ENCODE results near the gene ZBTB20. TPM values are rescaled to one million over a fixed set of nuclear protein-coding genes. Genes with fewer than 3 reads are reported as not detected.

ZBTB20 gene
- total RNA-seq, 1 experiment from 2014 or later = 11.0 TPM

DNA sequence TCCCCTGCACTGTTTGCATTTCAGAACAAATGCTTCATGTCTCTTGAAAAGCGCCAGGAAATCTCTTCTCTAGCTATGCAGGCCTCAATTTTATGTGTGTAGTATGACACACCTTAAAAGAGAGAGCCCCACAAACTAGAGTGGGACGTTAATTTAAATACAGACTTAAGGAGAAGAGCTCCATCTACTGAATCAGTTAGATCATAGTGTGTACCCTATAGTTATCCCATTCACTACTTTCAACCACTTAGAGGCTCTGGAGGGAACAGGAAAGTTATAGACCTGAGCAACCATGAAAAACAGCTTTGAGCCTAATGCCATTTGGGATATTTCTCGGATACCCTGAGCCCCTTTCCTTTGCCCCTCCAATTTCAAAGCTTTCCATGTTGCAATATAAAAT, 699.5 kb downstream of the ZBTB20 start:
- DNase-seq (ENCODE audit: low spot score) = no peak

DNA sequence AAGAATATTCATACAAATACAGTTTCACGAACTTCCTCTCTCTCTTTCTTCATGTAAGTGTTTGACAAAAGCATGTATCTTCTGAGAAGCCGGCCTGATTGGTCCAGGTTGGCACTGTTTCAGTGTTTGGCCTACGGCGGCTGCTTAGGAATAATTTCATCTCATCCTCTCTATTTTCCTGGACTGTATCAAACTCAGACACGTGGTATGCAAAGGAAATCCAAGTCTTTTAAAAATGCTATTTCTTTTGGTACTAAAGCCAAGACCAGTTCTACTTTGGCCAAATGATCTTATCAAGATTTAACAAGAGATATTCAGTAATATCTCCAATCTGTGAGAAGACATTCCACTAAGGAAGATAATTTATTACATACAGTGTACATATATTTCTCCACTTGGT, 700.5 kb downstream of the ZBTB20 start:
- DNase-seq (ENCODE audit: low spot score) = no peak

DNA sequence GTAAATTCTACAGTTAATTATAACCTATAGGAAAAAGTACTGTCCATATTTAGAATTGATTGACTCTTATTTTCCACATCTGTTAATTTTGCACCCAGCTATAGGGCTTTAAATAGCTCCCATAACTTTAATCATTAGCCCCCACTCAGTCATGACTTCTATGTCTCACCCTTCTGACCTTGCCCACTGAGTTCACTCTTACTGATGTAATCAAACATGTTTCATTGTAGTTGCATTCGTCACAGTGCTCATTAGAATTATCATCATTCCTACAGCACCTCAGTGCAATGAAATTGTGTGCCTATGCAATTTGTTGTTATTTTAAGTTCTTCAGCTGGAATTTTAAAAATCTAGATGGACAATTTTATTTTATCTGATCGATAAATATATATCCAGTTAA, 701.9 kb downstream of the ZBTB20 start:
- DNase-seq (ENCODE audit: low spot score) = no peak

DNA sequence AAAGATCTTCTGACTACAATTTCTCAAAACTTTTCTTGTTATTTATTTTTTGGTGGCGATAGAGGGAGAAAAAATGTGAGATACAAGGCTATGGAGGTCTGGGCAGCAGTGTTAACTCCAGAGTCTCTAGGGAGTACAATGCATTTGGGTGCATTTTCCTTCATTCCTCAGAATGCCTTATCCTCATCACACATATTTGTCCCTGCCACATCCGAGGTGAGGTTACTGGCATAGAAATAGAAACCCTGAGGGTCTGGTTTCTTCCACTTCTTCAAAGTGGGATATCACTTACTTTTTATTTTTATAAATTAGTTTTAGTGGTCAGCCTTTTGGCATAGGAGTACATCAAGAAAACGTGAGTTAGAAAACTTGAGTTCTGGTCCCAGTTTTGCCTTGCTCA, 702.9 kb downstream of the ZBTB20 start:
- DNase-seq (ENCODE audit: low spot score) = no peak

DNA sequence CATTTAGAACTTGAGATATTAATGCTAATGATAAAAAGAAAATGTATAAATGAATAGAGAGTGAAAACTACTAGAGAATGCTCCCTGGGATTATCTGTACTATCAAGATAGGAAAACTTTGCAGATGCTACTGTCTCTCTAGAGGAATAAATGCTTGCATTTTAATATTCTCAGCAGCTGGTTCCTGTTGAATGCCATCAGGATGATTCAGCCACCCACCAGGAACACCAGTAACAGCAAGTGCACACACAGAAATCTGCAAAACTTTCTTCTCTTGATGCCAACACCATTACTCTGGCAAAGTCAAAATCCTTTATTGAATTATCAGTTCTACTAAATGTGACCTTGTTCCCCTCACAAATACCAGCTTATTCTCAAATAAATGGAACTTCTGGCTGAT, 704.8 kb downstream of the ZBTB20 start:
- no peak for DNase-seq (ENCODE audit: low spot score)

DNA sequence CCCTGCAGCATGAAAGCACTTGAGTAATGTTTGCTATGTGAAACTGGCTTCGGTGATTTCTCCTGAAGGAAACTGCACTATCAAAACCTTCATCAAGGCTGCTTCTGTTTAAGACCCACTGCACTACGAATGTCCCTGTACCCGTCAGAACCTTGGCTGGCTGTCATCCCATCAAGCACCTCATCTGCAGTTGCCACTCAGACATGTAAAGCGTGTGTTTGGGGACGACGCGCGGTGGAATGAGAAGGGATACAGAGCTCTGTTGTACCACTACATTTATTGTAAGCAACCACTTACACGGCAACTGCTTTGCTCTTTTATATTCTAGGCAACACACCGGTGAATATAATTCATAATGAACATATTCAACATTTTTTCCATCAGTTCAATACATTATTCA, 705.7 kb downstream of the ZBTB20 start:
- DNase-seq (ENCODE audit: low spot score) = no peak

DNA sequence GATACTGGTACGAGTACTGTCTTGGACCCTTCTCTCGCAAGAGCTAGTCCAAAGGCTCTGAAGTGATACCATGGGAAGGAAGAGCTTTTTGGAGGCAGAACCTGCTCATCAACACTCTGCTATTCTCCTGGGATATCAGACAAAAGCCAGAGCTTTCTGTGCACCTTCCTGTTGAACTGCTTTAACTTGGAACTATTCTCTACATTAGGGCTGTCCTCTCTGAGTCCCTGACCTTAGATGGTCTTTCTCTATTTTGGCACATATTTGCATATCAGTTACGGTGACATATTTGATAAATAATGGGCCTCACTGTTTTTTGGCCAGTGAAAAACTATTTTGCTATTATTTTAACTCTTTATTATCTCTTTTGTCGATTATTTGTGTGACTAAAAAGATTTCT, 706.4 kb downstream of the ZBTB20 start:
- DNase-seq (ENCODE audit: low spot score) = no peak

DNA sequence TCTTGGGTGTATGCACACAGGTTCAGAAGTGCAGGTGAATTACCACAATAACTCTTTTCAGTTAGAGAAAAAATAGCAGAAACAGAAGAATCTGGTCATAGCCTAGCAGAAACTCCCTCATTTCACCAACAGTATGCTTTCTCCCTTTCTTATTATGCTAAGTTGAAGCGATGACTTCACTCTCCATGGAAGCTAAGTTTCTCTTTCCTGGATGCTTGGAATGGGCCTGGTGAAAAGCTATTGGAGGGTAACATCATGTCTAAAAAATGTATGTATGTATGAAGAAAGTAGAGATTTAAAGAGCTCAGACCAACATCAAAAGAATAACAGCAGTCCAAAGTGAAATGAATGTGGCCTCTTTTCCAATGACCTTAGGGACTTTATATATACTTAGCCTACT, 707.8 kb downstream of the ZBTB20 start:
- no peak for DNase-seq (ENCODE audit: low spot score)

DNA sequence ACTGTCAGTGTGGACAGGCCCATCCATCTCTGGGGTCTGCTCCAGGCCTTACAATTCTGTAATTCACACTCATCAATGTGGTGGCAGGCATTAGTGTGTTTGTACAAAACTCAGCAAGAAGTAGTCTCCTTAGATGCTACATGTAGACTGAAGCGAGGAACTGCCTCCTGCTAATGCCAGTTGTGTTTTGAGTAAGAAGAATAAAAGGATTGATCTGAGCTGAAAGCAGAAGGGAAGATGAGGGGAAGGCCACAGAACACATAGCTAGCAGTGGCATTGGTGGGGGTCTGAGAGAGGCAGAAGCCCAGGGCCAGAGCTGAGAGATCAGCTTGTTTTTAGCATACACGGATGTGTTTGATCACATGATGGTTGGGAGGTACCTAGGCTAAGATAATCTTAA, 709.2 kb downstream of the ZBTB20 start:
- DNase-seq (ENCODE audit: low spot score) = no peak

DNA sequence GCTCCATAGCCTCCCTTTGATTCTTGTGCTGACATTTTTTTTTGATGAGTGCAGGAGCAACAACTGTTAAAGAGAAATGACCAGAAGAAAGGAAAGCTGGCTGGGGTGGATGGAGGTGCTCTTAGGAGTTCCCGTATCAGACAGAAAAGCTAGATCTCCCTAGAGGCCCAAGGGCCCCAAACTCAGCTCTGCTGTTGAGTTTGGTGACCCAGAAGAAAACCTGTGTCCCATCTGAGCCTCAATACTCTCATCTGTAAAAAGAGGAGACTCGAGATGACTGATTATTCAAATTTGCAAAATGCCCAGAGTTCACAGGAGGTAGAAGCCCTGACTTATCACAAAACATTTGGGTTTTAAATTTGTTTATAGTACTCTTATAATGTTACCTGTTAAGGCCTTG, 710.9 kb downstream of the ZBTB20 start:
- no peak for DNase-seq (ENCODE audit: low spot score)

DNA sequence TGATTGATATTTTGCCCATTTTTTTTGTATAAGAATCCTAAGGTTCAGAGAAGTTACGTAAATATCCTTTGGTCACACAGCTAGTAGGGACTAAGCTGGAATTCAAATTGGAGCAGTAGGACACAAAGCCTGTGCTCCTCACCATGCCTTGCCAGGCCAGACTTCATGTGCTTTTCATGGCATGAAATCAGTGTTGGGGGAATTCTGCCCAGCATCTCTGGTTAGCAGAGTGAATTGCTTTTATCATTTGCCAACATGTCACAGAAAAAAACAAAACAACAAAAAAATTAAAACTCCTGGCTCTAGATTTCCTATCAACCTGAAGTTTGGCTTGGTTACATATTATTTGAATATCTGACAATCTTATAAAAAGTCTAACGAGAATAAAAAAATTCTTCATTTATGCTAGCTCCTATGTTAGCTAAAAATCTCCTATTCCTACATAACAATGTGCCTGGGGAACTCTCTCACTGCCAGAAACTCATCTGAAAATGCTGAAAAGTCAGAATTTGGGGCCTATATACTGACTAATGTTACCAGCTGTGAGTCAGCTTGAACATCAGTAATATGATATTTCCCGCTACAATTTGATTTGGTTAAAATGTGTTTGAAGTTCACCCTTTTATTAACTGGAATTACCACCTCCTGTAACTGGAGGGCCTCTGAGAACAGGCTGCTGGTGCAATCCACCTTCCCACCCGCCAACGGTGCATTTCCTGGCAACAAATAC, 711.5 kb downstream of the ZBTB20 start:
- no peak for DNase-seq (ENCODE audit: low spot score)

DNA sequence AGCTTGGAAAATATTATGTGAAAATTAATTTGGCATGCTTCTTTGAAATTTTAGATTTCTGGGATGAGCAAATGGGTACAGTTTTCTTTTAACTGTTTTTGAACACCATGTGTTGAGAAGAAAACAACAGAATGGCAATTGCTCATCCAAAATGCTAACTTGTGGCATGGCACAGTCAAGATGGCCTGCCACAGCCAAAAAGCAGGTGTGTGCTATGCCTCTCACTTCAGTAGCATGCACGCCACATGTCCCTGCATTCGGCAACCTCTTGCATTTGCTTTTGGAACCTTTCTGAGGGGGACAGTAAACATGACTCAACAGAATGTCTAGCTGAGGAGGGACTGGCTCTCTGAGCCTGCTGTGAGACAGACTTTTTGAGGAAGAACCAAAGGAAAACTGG, 714.8 kb downstream of the ZBTB20 start:
- no peak for DNase-seq (ENCODE audit: low spot score)

DNA sequence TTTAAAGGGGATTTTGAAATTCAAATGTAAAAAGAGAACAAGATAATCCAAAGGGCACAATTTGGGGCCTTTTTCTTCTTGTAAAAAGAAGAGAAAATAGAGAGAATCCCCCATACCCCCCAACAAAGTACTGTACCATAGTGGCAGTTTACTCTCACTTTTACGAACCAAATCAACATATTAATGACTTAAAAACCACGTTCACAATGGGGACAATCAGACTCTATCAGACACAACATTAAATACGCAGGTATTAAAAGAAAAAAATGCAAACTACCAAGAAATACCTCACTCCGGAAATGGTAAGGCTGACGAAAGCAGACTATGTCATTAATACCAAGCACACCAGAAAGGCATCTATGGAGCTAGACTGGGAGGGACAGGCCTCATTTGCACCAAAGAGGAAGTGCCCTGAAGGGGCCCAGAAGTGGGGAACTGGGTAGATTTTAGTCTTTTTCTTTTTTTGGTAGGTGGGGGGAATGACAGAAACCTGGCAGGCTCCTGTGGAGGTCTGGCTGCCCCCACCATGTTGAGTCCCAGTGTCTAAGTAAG, 719.0 kb downstream of the ZBTB20 start:
- DNase-seq (ENCODE audit: low spot score) = no peak

DNA sequence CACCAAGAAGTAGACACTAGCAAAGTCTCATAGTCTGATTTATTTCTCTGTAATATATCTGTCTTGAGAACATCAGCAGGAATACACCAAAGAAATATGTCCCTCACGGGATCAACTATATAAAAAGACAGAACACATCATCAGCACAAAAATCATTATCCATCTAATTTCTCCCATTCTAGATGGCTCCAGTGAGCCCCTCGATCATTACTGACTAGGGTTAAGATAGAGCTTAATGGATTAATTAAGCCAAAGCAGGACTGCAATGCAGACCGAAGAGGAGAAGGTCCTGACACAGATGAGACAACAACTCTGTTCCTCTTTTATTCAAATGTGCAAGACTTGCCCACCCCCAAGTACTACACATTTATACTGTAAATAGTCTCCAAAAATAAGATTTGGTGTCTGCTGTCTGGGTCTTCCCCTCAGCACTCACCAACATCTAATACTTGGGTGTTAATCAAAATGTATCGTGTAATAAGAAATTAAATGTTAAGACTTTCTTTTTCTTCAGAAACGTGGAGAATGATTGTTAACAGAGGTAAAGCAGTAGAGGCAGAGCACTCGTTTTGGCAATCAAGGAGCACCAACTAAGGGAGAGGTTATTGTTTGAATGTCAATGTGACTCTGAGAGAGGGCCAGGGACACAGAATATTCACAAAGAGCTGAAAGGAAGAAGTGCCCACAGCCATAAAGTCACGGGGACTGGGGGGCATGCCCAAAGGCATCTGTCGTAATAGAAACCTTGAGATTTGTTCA, 719.6 kb downstream of the ZBTB20 start:
- no peak for DNase-seq (ENCODE audit: low spot score)

DNA sequence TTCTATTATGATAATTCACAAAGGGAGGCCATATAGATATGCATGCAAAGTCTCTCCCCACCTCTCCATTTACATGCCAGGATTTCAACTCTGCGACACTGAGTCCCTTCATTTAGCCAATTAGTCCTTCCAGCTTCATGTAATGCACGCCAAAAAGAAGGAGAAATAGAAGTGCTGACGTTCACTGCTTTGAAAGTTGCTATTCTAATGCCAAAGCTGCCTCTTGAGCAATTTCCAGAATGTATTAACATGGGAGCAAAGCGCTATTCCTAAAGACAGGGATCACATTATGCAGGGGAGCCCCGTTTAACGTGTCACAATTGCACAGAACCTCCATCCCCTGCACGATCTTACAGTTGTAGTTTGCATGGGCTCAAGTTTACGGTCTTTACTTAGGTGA, 722.8 kb downstream of the ZBTB20 start:
- no peak for DNase-seq (ENCODE audit: low spot score)

DNA sequence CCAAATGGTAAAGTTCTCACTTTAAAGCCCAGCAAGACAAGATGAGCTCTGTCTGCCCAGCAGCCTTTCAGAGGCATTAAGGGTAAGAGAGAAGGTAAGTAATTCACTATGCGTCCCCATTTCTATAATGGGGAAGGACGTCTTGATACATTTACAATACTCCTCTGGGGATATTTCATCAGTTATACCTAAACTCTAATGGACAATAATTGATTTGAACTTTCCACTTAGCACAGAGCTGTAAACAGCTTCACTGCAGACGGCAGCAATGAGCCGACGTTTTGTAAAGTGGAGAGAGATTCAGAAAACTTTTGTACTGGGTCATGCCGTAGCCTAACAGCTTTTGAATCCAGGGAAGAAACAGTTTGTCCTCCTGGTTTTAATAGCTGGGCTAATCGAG, 725.9 kb downstream of the ZBTB20 start:
- no peak for DNase-seq (ENCODE audit: low spot score)

DNA sequence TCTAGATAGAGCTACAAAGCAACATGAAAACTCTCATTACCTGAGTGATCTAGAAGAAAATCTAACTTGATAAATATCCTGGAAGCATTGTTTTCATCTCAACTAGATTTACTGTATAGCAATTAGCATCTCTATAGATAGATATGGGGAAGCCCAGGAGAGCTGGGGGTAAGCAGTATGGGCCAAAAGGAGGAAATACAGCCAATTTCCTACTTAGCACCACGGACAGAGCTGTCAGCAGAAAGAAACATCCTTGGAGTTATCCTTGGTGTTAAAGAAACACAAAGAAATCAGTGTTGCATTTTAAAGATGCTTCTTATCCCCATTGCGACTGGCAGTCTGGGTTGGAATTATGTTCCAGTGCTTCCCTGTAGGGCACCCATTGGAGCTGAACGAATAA, 727.0 kb downstream of the ZBTB20 start:
- no peak for DNase-seq (ENCODE audit: low spot score)

DNA sequence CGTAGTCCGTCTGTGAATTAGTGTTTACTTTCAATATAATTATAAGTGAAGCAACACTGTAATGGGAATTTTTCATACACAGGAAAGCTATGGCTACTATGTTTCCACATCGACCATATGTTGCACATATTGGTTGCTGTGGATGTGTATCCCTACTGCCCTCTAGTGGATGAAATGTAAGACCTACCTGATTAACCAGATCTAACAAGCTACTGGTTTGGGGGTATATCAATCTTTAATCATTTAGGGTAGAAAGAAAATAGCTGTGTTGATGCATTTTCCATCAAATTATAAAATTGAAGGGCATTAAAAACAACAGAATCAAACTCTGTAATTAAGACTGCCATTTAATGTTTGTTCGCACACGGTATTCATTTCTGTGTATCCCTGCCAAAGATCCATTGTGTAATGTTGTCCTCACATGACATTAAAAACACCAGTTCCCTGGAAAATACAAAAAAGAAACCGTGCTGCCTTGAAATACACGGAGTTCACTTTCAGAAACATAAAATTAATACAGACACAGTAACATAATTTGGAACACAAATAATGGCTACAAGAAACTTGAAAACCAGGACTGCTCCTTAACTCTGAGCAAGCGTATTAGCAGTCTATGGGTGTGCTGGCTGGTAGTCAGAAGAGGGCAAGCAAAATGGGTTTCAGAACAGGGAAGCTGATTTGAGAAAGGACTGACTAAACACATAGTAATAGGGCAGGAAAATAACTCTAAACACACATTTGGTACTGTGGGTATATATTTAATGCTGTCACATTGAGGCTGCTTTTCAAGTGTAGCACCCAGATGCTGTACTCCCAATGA, 728.2 kb downstream of the ZBTB20 start:
- DNase-seq (ENCODE audit: low spot score) = peak; percentile 69

DNA sequence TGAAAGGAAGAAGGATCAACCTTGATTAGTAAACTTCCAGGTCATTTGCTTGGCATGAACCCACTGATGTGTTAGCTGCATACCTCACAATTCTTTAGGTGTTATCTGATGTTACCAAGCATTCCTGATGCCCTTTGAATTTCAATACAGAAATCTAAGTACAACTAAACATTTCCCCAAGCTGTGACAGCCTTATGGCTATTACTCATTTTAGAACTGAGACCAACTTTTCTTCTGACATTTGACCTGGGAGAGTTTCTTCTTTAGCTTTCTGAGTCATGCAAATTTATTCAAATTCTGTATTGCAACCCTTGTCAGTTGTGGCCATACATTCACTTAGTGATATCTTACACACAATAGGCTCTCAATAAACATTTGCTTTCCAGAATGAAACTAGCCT, 729.0 kb downstream of the ZBTB20 start:
- no peak for DNase-seq (ENCODE audit: low spot score)

DNA sequence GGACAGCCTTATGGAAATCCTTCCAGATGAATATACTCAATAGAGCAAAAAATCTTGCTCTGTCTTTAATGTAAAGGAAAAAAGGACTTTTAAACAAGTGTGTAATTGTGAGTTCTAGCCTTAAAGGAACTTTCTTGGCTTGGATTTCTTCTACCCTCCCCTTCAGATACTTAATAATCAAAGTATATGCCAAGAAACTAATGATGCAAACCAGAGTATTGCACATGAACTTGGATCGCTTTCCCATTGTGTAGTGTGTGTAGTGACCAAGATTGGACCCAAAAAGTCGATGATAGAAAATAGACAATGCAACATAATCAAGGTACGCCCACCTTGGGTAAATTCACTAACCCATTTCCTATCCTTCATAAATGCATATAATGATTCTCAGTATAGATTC, 729.4 kb downstream of the ZBTB20 start:
- no peak for DNase-seq (ENCODE audit: low spot score)

DNA sequence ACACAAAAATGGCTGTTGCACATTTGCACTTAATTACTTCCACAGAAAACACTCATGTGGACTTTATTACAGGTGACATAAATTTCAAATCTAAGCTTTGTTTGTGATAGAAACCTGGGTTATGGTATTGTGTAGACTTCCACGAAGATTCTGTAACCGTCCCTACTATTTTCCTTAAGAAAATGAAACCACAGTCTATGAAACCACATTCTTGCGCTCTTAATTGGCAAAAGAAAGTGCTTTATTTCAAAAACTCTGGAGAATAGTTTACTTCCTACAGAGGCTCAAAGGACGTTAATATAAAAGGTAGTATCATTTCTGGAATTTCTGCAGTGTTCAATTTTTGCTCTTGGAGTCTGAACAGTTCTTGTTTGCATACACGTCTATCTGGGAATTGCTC, 729.8 kb downstream of the ZBTB20 start:
- DNase-seq (ENCODE audit: low spot score) = no peak
